GM19193 (cell line): ENCODE results near the gene LMCD1.

Source experiments
- POLR2A ChIP-seq: IDR thresholded peaks from 4 replicates; pipeline ENCODE4 v1.6.1; 2011; ENCODE audit not compliant: insufficient read depth, insufficient read length; ENCODE audit errors: extremely low read depth

The LMCD1 gene

DNA sequence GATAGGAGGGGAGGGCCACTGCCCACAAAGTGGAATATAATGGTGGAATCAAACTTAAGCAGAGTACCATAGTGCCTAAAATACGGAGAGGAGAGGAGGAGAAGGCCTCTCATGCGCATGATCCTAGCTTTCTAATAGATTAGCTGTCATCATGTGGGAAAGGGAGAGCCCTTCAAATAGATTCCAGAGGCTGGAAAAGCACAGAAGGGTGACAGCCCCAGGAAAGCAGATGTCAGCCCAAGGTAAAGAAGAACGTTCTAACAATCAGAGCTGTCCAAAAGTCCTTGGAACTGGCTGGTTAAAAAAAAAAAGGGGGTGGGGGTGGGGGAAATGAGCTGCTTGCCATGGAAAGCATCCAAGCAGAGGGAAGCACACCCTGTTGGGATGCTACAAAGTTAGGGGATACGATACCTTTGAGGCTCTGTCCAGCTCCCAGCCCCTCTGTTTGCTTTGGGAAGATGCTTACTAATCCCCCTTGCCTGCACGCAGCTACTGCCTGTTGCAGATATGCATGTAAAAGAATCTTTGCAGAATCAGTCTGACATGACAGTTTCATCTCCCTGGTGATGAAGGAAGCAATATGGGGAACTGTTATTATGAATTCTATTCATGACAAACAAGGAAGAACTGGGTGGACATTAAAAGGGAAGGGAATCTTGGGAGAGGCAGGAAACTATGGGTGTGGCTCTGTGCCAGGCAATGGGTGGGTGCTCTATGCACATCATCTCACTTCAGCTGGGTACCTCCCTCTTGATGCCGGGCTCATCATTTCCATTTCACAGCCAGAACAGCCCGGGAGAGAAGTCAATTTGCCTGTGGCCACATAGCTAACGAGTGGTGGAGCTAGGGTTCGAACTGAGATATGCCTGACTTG is 10.1 kb upstream of the LMCD1 start:
- no peak for TF ChIP-seq POLR2A

DNA sequence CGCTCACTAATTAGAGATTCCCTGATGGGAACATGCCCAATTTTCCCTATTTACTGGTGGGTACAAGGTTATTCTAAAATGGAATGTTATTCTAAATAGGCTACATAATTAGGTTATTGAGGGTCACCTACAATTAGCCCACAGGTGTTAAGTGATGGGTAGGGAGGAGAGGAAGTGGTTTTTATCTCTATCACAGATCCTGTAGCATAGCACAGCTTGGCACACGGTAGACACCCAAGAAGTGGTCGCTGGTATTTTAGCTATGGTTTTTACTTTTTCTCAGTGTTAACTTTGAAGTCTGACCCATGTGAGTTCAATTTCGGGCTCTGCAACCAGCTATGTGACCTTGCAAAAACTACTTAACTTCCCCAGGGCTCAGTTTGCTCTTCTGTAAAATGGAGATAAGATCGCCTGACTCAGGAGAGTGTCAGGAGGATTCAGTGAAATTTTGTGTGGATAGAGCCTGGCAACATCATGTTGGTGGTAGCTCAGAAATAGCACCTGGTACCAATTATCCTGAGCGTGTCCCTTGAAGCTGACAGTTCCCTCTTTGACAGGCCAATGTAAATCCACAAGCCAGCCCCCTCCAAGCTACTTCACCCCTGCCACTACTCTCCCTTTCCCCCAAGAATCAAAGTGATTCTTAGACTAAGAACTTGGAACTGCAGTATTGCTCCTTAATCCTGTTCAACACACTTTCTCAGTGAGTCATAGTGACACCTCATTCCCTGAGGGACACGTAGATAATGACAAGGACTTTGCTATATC is 8.7 kb upstream of the LMCD1 start:
- no peak for TF ChIP-seq POLR2A

DNA sequence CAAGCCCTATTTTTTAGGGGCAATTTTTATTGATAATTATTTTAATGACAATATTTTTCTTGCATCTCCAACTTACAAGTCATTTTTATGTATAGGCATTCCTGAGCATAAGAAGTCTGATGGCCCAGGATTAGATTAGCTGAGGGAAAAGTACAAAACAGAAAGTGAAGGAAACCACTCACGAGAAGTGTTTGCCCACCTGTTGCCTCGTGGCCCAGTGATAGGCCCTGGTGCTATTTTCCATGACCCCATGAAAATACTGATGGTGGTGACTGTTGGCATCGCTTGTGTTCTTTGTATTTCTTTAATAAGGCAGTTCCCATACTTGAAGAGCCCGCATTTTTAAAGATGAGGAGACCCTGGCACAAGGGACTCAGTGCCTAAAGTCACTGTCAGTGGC is 7.9 kb upstream of the LMCD1 start:
- no peak for TF ChIP-seq POLR2A

DNA sequence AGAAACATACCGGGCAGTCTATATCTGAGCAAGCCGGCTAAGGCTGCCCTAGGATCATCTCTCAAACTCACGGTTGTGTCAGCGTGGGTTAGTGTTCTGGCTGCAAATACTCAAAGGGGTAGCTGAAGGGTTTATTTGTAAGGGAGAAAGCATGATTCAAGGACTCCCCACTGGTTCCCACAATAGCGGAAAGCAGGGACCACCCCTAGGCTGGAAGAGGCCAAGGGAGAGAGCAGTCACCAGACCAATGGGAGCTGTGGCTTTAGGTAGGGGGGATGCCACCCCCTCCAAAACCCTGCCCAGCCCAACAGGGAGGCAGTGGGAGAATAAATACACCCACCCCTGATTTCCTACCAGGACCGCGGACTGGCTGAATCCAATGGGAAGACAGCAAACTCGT is 7.3 kb upstream of the LMCD1 start:
- TF ChIP-seq POLR2A, result no peak

DNA sequence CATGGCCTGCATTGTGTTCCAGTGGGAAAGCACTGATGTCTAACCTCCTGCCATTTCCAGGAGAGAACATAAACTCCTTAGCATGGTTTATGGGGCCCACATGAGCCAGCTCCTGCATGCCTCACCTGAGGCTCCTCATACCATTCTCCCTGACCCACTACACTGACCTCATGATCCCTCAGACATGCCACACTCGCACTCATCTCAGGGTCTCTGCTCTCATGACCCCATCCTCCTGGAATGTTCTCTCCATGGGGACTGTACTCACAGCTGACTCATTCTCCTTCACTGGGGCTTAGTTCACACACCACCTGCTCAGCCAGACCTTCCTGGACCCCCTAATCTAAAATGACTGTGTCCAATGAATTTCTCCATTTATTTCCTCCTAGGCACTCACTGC is 4.0 kb upstream of the LMCD1 start:
- TF ChIP-seq POLR2A, result no peak

DNA sequence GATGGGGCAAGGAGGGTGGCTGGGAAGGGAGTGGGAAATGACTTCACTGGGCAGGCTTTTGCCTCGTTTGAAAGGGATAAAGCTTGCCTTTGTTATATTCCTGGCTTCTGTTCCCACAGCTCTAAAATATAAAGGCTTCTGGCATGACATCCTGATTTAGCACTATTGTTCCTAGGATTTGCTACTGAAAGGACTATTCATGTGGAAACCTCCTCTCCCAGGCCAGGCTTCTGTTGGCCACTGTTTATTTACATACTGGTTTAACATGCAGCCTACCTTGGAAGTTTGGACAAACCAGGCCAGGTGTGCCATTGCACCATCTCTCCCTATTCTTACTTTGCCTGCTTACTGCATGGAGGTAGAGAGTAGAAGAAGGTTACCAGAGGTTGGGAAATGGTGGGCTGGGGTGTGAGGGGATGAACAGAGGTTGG is 2.4 kb upstream of the LMCD1 start:
- no peak for TF ChIP-seq POLR2A

DNA sequence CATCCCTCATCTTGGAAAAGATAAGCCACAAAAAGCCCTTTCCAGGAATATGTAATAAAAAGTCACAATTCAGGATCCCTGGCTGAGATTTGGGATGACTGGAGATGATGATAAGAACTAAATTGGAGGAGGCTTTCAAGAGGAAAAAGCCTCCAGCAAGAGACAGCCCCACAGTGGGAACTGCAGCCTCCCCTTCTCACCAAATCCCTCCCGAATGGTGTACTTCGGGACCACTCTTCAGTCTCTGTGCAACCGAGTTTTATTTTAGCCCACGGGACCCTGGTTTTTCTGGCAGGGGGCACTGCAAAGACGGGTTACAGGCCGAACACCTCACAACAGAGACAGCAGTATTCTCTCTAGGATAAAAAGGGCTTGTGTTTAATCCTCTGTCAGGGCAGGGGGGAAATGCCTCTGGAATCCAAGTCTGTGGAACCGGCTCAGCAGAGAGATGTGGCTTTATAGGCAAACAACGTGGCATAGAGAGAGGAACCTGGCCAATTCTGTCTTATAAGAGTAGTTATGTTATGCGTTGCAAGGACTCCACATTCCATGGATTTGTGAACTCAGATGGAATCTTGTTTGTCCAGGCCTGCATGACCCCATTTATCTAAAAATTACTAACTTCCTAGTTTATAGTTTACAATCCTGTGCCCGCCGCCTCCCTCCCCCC is 1.2 kb upstream of the LMCD1 start:
- no peak for TF ChIP-seq POLR2A

DNA sequence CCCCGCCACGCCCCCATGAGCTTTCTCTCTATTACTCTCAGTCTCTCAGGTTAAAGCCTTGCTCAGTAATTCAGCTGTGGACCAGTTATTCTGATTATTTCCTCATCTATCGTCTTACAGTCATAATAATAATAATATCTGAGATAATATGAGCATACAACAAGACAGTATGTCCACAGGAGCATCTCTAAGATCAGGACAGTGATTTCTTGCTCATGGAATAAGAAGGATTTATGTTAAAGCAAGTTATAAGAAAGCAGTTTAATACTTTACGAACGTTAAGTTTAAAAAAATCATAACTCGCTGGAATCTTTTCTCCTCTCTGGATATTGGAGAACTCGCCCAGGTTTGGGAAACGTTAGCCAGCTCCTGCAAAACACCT is 643 bp upstream of the LMCD1 start:
- no peak for TF ChIP-seq POLR2A

DNA sequence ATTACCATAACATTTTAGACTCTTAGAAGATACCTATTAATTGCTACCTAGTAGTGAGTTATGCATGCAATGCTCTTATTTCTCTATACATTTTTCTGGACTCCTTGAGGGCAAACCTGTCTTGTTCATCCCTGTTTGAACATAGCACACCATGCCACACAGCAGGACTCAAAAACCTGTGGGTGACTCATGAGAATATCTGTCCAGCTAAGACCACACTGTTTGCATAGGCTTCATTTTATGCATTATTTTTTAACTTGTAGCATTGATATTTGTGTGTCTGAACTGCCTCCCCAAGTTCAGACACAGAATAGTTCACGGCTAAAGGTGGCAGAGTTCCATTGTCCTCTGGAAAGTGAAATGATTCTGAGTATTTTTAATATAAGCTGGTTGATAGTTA is 1.8 kb downstream of the LMCD1 start:
- TF ChIP-seq POLR2A, result no peak

DNA sequence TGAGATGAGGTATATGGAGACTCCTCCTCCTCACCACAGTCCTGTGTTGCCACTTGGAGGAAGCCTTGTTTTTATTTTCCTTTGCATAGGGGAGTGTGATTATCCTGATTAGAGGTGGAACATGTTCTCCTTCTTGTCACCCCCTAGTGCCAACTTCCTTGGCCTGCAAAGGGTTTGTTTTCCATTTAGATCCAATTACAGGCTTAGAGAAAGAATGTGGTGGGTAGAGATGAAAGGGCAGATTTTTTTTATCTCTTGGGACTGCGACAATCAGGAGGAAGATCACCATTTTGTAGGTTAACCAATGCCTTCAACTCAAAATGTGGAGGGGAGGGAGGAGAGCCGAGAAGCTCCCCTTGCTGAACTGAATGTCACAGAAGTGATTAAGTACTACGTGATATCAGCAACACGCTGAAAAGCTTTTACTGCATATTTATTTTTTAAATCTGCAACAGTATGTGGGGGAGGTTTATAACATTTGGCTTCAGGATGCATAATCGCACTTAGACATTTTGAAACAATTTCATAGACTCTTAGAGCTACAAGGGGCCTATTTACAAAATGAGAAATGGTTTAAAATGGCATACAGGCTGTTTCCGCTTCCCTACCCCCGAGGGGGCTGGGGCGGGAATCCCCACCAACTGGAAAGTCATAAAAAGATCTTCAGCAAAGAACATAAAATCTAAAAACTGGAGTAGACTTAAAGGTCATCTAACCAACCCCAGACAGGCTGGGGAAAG is 2.4 kb downstream of the LMCD1 start:
- TF ChIP-seq POLR2A, result no peak

DNA sequence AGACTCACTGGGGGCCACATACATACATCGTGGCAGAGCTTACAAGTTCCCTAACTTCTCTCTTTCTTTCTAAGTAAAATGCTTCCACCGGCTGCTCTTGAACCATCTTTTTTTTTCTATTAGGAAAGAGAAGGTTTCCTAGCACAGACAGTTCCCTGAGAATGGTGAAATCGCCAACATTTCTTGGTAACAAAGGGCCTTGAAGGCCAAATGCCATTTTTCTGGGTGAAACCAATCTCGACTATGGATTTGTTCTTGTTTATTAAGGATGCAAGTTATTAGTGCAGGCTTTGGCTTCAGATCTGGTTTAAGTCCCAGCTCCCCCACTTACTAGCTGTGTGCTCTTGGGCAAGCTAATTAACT is 3.0 kb downstream of the LMCD1 start:
- TF ChIP-seq POLR2A, result no peak

DNA sequence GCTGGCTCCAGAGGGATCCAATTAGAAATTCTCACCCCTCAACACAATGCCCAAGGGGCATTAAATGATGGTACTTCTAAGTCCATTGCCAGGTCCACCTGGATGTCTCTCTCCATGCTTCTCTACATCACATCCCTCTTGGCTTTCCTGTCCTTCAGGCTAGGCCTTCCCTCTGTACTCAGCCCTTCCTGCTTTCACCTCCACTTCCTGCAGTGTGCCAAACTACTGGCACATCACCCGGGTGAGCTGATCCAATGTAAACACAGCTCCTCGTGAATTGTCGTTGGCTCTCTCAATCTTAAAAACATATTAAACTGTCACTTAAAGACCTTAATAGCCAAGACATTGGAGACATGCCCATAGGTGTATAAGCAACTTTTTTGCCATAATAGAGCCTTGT is 4.0 kb downstream of the LMCD1 start:
- TF ChIP-seq POLR2A, result no peak

DNA sequence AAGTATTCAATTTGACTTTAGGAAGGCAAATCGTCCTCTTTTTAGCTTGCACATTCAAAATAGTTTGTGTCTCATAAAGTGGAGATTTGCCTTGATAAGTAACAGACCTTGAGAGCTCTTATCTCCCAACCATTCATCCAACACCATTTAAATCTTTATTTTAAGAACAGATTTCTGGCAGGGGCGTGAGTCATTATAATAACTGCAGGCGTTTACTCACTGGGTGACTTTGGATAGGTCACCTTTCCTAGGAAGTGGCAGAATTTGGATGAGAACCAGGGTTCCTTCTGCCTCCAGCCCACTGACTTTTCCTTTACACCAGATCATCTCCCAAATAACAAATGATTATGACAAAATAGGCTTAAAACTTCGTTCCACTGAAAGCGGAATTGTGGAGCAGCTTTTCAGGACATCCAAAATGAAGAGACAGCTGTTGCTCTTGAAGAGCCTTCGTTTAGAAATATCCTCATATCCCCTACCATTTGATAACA is 5.0 kb downstream of the LMCD1 start:
- TF ChIP-seq POLR2A, result no peak

DNA sequence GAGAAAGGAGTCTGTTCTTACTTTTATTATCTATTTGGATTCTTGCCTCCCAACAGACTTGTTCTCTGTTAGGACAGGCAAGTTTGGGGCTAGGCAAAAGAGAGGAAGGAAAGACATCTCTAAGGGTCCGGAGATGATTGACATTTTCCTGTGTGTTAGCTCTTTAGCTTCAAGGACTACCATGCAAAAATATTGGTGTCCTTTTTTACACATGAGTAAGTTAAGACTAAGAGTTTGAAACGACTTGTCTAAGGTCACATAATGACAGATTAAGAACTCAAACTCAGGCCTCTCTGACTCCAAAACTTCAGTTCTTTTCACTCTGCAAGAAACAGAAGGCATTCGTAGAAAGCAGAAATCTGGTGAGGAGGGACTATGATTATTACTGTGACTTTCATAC is 5.9 kb downstream of the LMCD1 start:
- TF ChIP-seq POLR2A, result no peak

DNA sequence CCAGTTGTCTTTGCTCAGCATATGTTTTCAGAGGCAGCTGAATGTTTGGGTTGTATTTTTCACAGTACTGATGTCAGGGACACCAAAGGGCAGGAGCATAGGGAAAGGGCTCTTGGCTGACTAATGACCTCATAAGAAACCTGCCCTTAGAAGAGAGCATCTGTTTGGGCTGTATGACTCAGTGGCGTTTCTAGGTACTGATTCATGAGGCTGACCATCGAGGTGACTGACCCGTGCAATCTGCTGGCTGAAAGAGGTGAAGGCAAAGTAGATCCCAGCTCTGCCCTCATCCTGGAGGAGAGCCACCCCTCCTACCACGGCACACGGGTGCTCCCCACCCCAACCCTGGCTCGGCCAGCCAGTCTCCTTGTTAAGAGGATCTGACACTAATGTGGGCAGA is 8.3 kb downstream of the LMCD1 start:
- no peak for TF ChIP-seq POLR2A
